ENCODE results near the gene DCTN2. TPM values are rescaled to one million over a fixed set of nuclear protein-coding genes. Genes with fewer than 3 reads are reported as not detected.
A peak's percentile ranks its signal among the peaks of the same experiment; 100 is the strongest.

Gene DCTN2
- total RNA-seq, 3 donors from 2014 or later, result 138 to 140 (median 140) TPM

GRCh38 chr12:57489157-57489641 is 57.8 kb downstream of the DCTN2 start:
- TF ChIP-seq, protein P1, sequence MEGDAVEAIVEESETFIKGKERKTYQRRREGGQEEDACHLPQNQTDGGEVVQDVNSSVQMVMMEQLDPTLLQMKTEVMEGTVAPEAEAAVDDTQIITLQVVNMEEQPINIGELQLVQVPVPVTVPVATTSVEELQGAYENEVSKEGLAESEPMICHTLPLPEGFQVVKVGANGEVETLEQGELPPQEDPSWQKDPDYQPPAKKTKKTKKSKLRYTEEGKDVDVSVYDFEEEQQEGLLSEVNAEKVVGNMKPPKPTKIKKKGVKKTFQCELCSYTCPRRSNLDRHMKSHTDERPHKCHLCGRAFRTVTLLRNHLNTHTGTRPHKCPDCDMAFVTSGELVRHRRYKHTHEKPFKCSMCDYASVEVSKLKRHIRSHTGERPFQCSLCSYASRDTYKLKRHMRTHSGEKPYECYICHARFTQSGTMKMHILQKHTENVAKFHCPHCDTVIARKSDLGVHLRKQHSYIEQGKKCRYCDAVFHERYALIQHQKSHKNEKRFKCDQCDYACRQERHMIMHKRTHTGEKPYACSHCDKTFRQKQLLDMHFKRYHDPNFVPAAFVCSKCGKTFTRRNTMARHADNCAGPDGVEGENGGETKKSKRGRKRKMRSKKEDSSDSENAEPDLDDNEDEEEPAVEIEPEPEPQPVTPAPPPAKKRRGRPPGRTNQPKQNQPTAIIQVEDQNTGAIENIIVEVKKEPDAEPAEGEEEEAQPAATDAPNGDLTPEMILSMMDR (IDR thresholded peaks at IDR 0.05), result no peak
- H3K4me1 ChIP-seq (ENCODE audit: low read depth), result peaks cover 10% of the 10 kb centered on the region
- intact Hi-C loops (cut with DNase I, micrococcal nuclease), result no loop called here

GRCh38 chr12:57488402-57489156 is 58.4 kb downstream of the DCTN2 start:
- H3K9me3 ChIP-seq, result no peaks in the 10 kb centered on the region
- intact Hi-C loops (cut with DNase I, micrococcal nuclease), result no loop called here
- H3K36me3 ChIP-seq (ENCODE audit: low read depth), result peaks cover 3% of the 10 kb centered on the region
- peak in 1 of 3 donors; percentile 21 for DNase-seq
- H3K4me3 ChIP-seq, result peak overlapping the region; percentile 71
- TF ChIP-seq, protein P1 (IDR thresholded peaks at IDR 0.05), result no peak
- peaks cover 10% of the 10 kb centered on the region for H3K4me1 ChIP-seq (ENCODE audit: low read depth)
- ATAC-seq, result peak; percentile 40

More at GRCh38 chr12:57489157-57489641, 57.8 kb downstream of the DCTN2 start:
- Histone ChIP-seq H3K9me3 (no peaks in the 10 kb centered on the region), H3K36me3 (ENCODE audit: low read depth) (peaks cover 3% of the 10 kb centered on the region), H3K4me3 (no peak overlapping the region)
- ATAC-seq (no peak), DNase-seq (peak in 1 of 3 donors; percentile 12)

DNA sequence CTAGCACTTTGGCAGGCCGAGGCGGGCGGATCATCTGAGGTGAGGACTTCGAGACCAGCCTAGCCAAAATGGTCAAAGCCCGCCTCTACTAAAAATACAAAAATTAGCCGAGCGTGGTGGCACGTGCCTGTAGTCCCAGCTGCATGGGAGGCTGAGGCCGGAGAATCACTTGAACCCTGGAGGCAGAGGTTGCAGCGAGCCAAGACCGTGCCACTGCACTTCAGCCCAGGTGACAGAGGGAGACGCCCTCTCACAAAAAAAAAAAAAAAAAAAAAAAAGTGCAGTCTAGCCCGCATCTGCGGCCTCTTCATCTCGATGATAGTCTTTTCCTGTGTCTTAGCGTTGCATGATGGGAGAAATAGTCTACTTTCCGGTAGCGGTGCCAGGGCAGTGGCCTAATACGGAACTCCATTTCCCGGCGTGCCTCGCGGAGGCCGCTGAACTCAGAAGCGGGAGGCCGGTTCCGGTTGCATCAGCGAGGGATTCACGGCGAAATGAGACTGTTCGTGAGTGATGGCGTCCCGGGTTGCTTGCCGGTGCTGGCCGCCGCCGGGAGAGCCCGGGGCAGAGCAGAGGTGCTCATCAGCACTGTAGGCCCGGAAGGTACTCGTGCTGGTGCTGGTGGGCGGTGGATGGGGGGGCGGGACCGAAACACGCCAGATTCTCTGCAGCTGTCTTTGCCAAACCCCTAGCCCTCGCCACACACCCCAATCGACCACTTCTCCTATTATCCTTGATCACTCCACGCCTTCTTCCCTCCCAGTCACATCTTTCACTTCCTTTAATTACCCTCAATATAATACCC is 59.2 kb downstream of the DCTN2 start, which contains the start of gene MARS1:
MARS1 (plus strand) TSS at position 472 of the 805 bp plus-strand sequence; CDS start at position 495, 23 bp downstream.
- Histone ChIP-seq H3K36me3 (ENCODE audit: low read depth) (peaks cover 3% of the 10 kb centered on the region), H3K4me1 (ENCODE audit: low read depth) (peaks cover 10% of the 10 kb centered on the region), H3K9me3 (no peaks in the 10 kb centered on the region), H3K4me3 (peak within 1 kb of the TSS; percentile 71)
- peak; percentile 93 to 97 (median 96) for DNase-seq
- ATAC-seq, result peak; percentile 99
- TF ChIP-seq, protein P1 (IDR thresholded peaks at IDR 0.05), result peak; percentile 30
- intact Hi-C loops (cut with DNase I, micrococcal nuclease), result no loop called here

DNA sequence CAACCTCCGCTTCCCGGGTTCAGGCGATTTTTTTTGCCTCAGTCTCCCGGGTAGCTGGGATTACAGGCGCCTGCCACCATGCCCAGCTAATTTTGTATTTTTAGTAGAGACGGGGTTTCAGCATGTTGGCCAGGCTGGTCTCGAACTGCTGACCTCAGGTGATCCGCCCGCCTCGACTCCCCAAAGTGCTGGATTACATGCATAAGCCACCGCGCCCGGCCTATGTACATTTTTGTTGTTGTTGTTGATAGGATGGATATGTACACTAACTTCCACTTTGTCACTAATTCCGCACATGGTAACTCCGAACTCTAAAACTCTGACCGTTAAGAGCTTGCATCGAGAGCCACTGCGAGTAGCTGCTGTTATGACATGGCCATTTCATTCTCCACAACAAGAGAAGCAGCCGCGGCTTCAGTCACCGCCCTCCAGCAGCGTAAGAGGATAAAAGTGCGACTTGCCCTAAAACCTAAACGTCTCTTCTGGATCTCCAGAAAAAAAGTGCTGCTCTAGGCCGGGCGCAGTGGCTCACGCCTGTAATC is 59.9 kb downstream of the DCTN2 start:
- no peak for DNase-seq
- H3K4me1 ChIP-seq (ENCODE audit: low read depth), result peaks cover 10% of the 10 kb centered on the region
- intact Hi-C loops (cut with DNase I, micrococcal nuclease), result no loop called here
- peaks cover 3% of the 10 kb centered on the region for H3K36me3 ChIP-seq (ENCODE audit: low read depth)
- no peaks in the 10 kb centered on the region for H3K9me3 ChIP-seq
- ATAC-seq, result no peak
- no peak overlapping the region for H3K4me3 ChIP-seq
- TF ChIP-seq, protein P1 (IDR thresholded peaks at IDR 0.05), result no peak

DNA sequence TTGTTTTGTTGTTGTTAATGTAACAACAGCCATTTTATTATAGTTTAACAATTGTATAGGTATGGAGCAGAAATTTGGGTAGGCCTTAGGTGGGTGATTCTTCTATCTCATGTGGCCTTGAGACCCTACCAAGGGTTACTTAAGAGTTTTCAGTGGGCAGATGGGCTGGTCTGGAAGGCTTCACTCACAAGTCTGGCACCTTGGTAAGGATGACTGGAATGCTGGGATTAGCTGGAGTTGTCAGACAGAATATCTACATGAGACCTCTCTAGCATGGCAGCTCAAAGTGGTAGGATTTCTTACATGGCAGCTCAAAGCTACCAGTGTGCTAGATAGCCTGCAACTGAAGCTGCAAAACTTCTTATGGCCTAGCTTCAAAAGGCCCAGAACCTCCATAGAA is 61.3 kb downstream of the DCTN2 start:
- intact Hi-C loops (cut with DNase I, micrococcal nuclease), result no loop called here
- Histone ChIP-seq H3K36me3 (ENCODE audit: low read depth) (peaks cover 3% of the 10 kb centered on the region), H3K9me3 (no peaks in the 10 kb centered on the region), H3K4me3 (no peak overlapping the region), H3K4me1 (ENCODE audit: low read depth) (peaks cover 10% of the 10 kb centered on the region)
- TF ChIP-seq, protein P1 (IDR thresholded peaks at IDR 0.05), result no peak
- ATAC-seq (no peak), DNase-seq (peak in 1 of 3 donors; percentile 2)

Data from mucosa of descending colon (tissue), 3 donors.